Activated naive CD8-positive, alpha-beta T cell treated with anti-CD3 and anti-CD28 coated beads, Interleukin-2, amount 10 ng/mL, durations not matched to agents 7 days and 5 days (primary cell): ENCODE results near the gene RCE1. TPM values are rescaled to one million over a fixed set of nuclear protein-coding genes. Genes with fewer than 3 reads are reported as not detected.
A peak's percentile ranks its signal among the peaks of the same experiment; 100 is the strongest.

ENCODE experiments used
- ATAC-seq: fragments of 150-1000 bp; cut with Tn5 transposase; one replicate; pipeline ENCODE4 v1.10.0; 2021; ENCODE audit warnings: low read depth, moderate library complexity
- POLR2A ChIA-PET: fragments of 350-600 bp; sonication (Branson Sonifier 250); formaldehyde crosslinking; loops from one replicate; lab custom pipeline; 2021; ENCODE audit warnings: antibody characterized with exemption; lab: Charles Lee
- DNase-seq: peaks from one replicate; pipeline ENCODE4 v3.0.0; 2021
- H3K27ac Mint-ChIP-seq: one replicate; pipeline ENCODE4 v1.8.0; 2022; ENCODE audit warnings: mild to moderate bottlenecking, mixed read lengths
- H3K27me3 Mint-ChIP-seq: one replicate; pipeline ENCODE4 v1.8.0; 2022; ENCODE audit warnings: mild to moderate bottlenecking, moderate library complexity, mixed read lengths
- H3K36me3 Mint-ChIP-seq: one replicate; pipeline ENCODE4 v1.8.0; 2021; ENCODE audit warnings: mild to moderate bottlenecking, mixed read lengths
- H3K4me1 Mint-ChIP-seq: one replicate; pipeline ENCODE4 v1.8.0; 2021; ENCODE audit warnings: mixed read lengths
- H3K4me3 Mint-ChIP-seq: one replicate; pipeline ENCODE4 v1.8.0; 2022; ENCODE audit warnings: mild to moderate bottlenecking, moderate library complexity, mixed read lengths
- H3K9me3 Mint-ChIP-seq: one replicate; pipeline ENCODE4 v1.8.0; 2021; ENCODE audit warnings: mixed read lengths
- total RNA-seq, 2 experiments: library from RNA; stranded (reverse); gene quantifications; one replicate each; pipeline ENCODE4 v1.2.3, GENCODE V29; 2021

RCE1 gene
- total RNA-seq, 2 experiments from 2014 or later = 23.0 to 27.2 TPM

- ATAC-seq = no peak
- H3K4me1 Mint-ChIP-seq = peaks cover 7% of the 10 kb centered on the region
- POLR2A ChIA-PET = no interaction called here
- H3K27me3 Mint-ChIP-seq = no peaks in the 10 kb centered on the region
- no peak overlapping the region for H3K4me3 Mint-ChIP-seq
- no peak for DNase-seq
- H3K9me3 Mint-ChIP-seq = no peaks in the 10 kb centered on the region
- no peak overlapping the region for H3K27ac Mint-ChIP-seq
- peaks cover 7% of the 10 kb centered on the region for H3K36me3 Mint-ChIP-seq
Observed at GRCh38 chr11:66834539-66834845, 8.7 kb upstream of the RCE1 start.

GRCh38 chr11:66834943-66835342, 8.3 kb upstream of the RCE1 start:
- no peak for DNase-seq
- peaks cover 7% of the 10 kb centered on the region for H3K36me3 Mint-ChIP-seq
- no peaks in the 10 kb centered on the region for H3K27me3 Mint-ChIP-seq
- H3K9me3 Mint-ChIP-seq = no peaks in the 10 kb centered on the region
- POLR2A ChIA-PET = no interaction called here
- peaks cover 9% of the 10 kb centered on the region for H3K4me1 Mint-ChIP-seq
- no peak for ATAC-seq
- H3K4me3 Mint-ChIP-seq = no peak overlapping the region
- H3K27ac Mint-ChIP-seq = no peak overlapping the region

- DNase-seq = no peak
- no peak for ATAC-seq
- H3K4me1 Mint-ChIP-seq = peaks cover 18% of the 10 kb centered on the region
- H3K4me3 Mint-ChIP-seq = no peak overlapping the region
- POLR2A ChIA-PET = no interaction called here
- no peaks in the 10 kb centered on the region for H3K9me3 Mint-ChIP-seq
- H3K27me3 Mint-ChIP-seq = no peaks in the 10 kb centered on the region
- no peak overlapping the region for H3K27ac Mint-ChIP-seq
- H3K36me3 Mint-ChIP-seq = peaks cover 12% of the 10 kb centered on the region
Observed at GRCh38 chr11:66835768-66836405, 7.4 kb upstream of the RCE1 start.

- Mint-ChIP-seq H3K4me3 (peak overlapping the region; percentile 23), H3K4me1 (peaks cover 40% of the 10 kb centered on the region), H3K27me3 (no peaks in the 10 kb centered on the region), H3K9me3 (no peaks in the 10 kb centered on the region), H3K36me3 (peaks cover 20% of the 10 kb centered on the region), H3K27ac (peak overlapping the region; percentile 75)
- no peak for ATAC-seq
- POLR2A ChIA-PET = interaction anchor here (0.7 kb wide), 1 partner anchor 161 kb away, joined by 6 read pairs; no protein-coding TSS in a partner anchor
- no peak for DNase-seq
Observed at GRCh38 chr11:66840317-66841091, 2.7 kb upstream of the RCE1 start.

GRCh38 chr11:66841861-66842260, 1.4 kb upstream of the RCE1 start:
- POLR2A ChIA-PET = interaction anchor here (0.6 to 4.4 kb wide), 14 partner anchors 9 to 470 kb away, joined by 3 to 90 read pairs (median 4); partner anchors contain the start of genes PC, PELI3, RBM14 and RBM4
- H3K36me3 Mint-ChIP-seq = peaks cover 20% of the 10 kb centered on the region
- ATAC-seq (no peak), DNase-seq (peak; percentile 21)
- peak overlapping the region; percentile 98 for H3K4me3 Mint-ChIP-seq
- H3K27ac Mint-ChIP-seq = peak overlapping the region; percentile 93
- no peaks in the 10 kb centered on the region for H3K9me3 Mint-ChIP-seq
- H3K4me1 Mint-ChIP-seq = peaks cover 40% of the 10 kb centered on the region
- no peaks in the 10 kb centered on the region for H3K27me3 Mint-ChIP-seq

GRCh38 chr11:66842501-66842895, 743 bp upstream of the RCE1 start:
- POLR2A ChIA-PET = interaction anchor here (0.7 to 4.4 kb wide), 20 partner anchors 9 to 470 kb away, joined by 3 to 90 read pairs (median 4); partner anchors contain the start of genes PC, PELI3, RBM14 and RBM4
- Mint-ChIP-seq H3K4me3 (peak overlapping the region; percentile 98), H3K27me3 (no peaks in the 10 kb centered on the region), H3K9me3 (no peaks in the 10 kb centered on the region), H3K36me3 (peaks cover 20% of the 10 kb centered on the region), H3K27ac (peak overlapping the region; percentile 93), H3K4me1 (peaks cover 40% of the 10 kb centered on the region)
- no peak for DNase-seq
- ATAC-seq = no peak

GRCh38 chr11:66843776-66844495, 695 bp downstream of the RCE1 start:
- Mint-ChIP-seq H3K4me3 (peak overlapping the region; percentile 98), H3K27me3 (no peaks in the 10 kb centered on the region), H3K36me3 (peaks cover 16% of the 10 kb centered on the region), H3K9me3 (no peaks in the 10 kb centered on the region), H3K27ac (peak overlapping the region; percentile 98), H3K4me1 (peaks cover 40% of the 10 kb centered on the region)
- no peak for ATAC-seq
- POLR2A ChIA-PET = interaction anchor here (0.8 to 4.4 kb wide), 12 partner anchors 8 to 585 kb away, joined by 3 to 90 read pairs (median 6); partner anchors contain the start of genes PC, RBM4 and RBM4B
- DNase-seq = peak; percentile 20

GRCh38 chr11:66844496-66845142, 1.4 kb downstream of the RCE1 start:
- ATAC-seq (no peak), DNase-seq (peak; percentile 25)
- peaks cover 36% of the 10 kb centered on the region for H3K4me1 Mint-ChIP-seq
- H3K36me3 Mint-ChIP-seq = peaks cover 13% of the 10 kb centered on the region
- no peaks in the 10 kb centered on the region for H3K27me3 Mint-ChIP-seq
- H3K4me3 Mint-ChIP-seq = peak overlapping the region; percentile 98
- H3K9me3 Mint-ChIP-seq = no peaks in the 10 kb centered on the region
- peak overlapping the region; percentile 98 for H3K27ac Mint-ChIP-seq
- POLR2A ChIA-PET = interaction anchor here (0.8 to 4.4 kb wide), 3 partner anchors 10 to 584 kb away, joined by 3 to 90 read pairs (median 11); partner anchors contain the start of gene PC

- Mint-ChIP-seq H3K9me3 (no peaks in the 10 kb centered on the region), H3K4me3 (peak overlapping the region; percentile 98), H3K36me3 (peaks cover 11% of the 10 kb centered on the region), H3K27me3 (no peaks in the 10 kb centered on the region), H3K27ac (peak overlapping the region; percentile 30), H3K4me1 (peaks cover 31% of the 10 kb centered on the region)
- POLR2A ChIA-PET = interaction anchor here (0.8 to 4.4 kb wide), 3 partner anchors 9 to 583 kb away, joined by 3 to 90 read pairs (median 6); no protein-coding TSS in a partner anchor
- ATAC-seq (no peak), DNase-seq (no peak)
Observed at GRCh38 chr11:66845143-66845875, 2.1 kb downstream of the RCE1 start.

GRCh38 chr11:66845876-66846212, 2.6 kb downstream of the RCE1 start:
- ATAC-seq (no peak), DNase-seq (peak; percentile 17)
- Mint-ChIP-seq H3K27me3 (no peaks in the 10 kb centered on the region), H3K9me3 (no peaks in the 10 kb centered on the region), H3K4me1 (peaks cover 26% of the 10 kb centered on the region), H3K36me3 (peaks cover 8% of the 10 kb centered on the region), H3K4me3 (no peak overlapping the region), H3K27ac (no peak overlapping the region)
- POLR2A ChIA-PET = interaction anchor here (1.6 kb wide), 1 partner anchor 10 kb away, joined by 6 read pairs; no protein-coding TSS in a partner anchor

- Mint-ChIP-seq H3K4me3 (peak overlapping the region; percentile 19), H3K4me1 (peaks cover 21% of the 10 kb centered on the region), H3K27ac (no peak overlapping the region), H3K36me3 (peaks cover 8% of the 10 kb centered on the region), H3K27me3 (no peaks in the 10 kb centered on the region), H3K9me3 (no peaks in the 10 kb centered on the region)
- ATAC-seq (no peak), DNase-seq (peak; percentile 20)
- POLR2A ChIA-PET = interaction anchor here (1.6 kb wide), 1 partner anchor 9 kb away, joined by 6 read pairs; no protein-coding TSS in a partner anchor
Observed at GRCh38 chr11:66846671-66847091, 3.4 kb downstream of the RCE1 start.
